Suppressor macrophage treated with lipopolysaccharide for 4 hours (primary cell): ENCODE measurements around the gene OTOS.

Experiments used
- DNase-seq: peaks from one replicate; pipeline ENCODE4 v3.0.0-alpha.2; 2020

The OTOS gene

DNA sequence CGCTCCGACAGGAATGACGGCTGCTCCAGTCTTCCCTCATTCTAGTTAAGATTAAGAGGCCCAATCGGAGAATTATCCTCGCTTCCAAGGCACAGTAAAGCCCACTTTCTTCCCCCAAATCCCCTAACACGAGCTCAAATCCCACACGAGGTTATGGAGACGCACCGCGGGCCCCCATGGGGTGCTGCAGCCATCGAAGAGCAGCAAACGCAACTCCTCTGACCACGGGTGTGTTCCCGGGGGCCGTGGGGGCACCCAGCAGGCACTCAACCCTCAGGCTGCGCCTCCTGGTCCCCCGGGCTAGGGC is 4.8 kb downstream of the OTOS start:
- DNase-seq, result no peak

DNA sequence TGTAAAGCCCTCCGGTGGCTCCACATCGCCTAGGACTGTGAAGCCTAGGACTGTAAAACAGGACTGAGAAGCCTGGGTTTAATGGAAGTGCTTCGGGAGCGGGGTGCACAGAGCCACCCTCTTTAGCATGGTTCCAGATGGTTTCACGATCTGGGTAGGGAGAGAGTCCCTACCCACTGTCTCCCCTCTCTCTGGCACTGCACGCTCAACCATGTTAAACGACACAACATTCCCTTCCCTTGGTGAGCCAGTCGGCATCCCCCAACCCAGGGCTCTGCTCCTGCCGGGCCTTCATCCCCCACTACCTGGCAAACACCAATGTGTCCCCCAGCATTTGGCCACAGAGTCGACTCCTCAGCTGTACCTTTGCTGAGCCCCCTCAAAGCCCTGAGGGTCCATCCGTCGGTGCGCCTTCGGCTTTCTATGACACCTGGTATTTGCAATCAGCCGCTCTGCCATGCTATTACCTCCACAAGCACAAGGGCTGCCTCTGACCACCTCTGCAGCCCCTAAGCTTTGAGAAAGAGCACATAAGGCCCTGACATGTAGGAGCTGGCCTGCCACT is 5.4 kb downstream of the OTOS start:
- DNase-seq, result no peak

DNA sequence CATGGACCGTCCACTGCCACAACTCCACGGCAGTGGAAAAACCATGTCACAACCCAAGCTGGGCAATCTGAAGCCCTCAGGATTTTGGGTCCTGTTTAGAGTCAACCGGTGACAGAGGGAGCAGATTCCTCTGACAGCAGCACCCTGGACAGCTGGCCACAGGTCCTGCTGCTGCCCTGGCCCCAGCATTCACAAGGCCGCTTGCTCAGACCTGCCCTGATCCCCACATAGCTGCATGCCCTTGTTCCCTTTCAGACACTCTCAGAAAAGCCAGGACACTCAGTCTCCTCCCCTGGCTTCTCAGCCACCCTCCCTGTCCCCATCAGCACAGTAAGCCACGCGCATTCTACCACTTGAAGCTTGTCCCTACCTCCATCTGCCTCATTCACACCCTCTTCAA is 6.0 kb downstream of the OTOS start:
- no peak for DNase-seq

DNA sequence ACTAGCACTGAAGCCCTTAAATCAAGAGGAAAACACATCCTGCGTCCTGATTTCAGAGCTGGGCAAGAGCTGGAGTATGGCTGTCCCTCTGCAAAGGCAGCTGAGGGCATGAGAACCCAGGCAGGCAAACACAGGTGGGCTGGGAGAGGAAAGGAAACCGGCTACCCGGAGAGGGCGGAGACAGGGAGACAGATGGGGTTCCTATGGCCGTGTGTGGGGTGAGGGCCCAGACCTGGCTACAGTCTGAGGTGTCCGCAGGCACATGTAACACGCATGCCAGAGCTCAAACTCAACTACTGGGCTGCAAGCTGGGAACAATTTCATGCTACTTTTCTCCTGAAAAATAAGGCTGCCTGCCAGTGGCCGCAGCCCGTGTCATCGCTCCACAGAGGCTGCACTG is 7.1 kb downstream of the OTOS start:
- DNase-seq, result no peak

DNA sequence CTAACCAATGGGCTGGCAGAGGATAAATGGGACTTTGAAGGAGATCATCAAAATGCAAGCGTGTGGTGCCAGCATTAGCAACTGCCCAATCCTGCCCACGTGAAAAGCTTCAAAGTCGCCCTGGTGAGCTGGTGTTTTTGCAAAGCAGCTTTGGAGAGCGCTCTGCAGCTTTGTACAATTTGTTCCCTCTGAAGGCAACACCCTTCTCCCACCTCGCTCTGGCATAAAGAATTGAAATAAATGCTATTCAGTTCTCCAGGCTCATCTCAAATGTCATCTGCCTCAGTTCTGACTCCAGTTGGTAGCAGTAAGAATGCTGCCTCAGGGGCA is 7.8 kb downstream of the OTOS start:
- DNase-seq, result no peak

DNA sequence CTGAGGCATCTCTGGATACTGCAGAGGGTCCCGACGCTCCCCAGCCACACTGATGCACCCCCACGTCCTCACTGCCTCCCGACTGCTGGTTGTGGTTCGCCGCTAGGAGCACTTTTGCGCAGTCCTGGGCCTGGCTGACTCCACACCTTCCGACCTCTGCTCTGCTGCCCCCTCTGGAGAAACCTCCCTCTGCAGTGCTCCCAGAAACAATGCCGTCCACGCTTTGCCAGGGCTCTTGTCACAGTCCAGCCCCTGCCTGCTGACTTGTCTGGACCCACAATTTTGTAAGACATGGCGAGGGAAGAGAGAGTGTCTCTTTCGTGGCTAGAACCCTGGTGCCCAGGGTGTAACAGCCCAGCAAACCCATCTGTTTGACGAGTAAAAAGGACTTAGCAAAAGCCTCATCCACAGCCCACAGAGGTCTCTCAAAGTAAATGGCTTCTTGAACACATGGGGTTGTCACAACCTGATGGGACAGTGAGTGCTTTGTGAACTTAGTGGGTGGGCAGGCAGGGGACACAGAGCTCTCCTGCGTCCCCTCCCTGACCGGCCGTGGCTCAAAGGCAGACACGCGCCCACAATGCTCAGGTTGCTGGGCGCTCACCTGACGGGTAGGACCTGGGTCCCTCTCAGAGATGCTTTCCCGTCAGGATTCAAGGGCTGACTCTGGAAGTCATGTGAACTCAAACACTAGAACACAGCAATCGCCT is 8.4 kb downstream of the OTOS start:
- DNase-seq, result no peak

DNA sequence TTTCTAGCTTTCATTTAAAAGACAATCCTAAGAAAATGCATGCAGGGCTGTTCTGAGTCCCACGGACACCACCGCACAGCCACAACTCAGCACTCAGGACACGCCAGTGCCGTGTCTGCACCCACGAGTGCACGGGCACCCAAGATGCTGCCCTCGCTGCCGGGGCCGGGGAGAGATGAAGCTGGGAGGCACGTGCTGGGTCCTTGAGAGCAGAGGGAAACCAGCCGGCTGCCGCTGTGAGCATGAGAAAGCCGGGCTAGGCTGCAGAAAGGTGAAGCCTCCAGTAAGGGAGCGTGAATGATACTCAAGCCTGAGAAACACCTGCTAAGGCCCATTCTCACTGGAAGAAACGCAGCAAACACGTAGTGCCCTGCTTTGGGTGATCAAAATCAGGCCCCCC is 9.2 kb downstream of the OTOS start:
- no peak for DNase-seq

DNA sequence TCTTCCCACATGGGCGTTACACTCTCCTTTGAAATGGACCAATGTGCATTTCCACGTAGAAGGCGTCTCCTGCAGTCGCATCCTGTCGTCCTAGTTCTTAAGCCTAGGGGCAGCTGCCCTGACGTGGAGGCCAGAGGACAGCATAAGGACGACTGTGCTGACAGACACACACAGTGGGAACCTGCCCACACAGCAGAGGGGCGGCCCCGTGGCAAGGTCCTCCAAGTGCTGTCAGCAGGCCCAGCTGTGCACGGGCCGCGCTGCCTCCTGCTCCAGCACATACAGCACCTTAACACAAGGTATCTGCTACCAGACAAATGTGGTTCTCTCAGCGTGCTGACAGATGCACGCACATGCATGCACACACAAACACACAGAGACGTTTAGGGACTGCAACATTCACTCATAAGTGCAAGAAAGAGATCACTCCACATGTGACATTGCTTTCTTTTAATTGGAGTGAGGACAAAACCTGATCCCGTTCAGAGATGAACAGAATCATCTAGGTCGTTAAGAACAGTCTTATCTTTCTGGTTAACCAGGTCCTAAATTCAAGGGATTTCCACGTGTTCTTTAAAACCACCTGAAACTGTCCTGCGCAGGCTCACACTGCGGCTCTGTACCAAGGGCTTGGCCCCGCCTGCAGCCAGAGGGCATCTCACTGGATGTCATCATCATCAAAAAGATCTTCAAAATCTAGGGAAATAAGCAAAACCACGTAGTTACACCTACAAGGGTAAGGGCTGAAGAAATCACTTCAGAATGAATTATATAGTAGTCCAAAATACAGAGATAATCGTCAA is 9.9 kb downstream of the OTOS start:
- DNase-seq, result no peak

DNA sequence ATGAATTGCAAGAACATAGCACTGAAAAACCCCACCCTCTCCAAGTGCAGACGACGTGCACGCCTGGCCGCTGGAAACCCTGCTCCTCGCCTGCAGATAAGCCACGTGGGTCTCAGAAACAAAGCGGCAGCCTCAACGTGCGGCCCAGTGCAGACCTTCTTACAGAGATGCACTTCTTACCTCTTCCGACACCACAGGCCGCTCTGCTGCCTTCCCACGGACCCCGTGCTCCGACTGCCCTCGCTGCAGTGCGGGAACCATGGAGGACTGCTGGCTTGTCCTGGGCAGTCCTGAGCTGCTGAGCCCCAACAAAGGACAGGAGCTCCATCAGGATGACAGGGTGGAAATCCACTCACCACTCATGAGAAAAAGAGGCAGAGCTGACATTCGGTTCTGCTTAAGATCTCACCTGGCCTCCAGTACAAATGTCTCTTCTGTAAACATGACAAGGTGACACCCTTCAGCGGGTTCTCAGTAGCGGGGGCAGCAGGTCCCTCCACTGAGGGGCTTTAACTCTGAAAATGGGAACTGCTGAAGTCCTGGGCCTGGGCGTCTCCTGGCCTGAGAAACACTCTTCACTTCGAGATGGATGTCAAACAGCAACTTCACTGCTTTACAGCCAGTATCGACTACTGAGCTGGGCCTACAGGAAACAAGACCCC is 10.6 kb downstream of the OTOS start:
- DNase-seq, result no peak

DNA sequence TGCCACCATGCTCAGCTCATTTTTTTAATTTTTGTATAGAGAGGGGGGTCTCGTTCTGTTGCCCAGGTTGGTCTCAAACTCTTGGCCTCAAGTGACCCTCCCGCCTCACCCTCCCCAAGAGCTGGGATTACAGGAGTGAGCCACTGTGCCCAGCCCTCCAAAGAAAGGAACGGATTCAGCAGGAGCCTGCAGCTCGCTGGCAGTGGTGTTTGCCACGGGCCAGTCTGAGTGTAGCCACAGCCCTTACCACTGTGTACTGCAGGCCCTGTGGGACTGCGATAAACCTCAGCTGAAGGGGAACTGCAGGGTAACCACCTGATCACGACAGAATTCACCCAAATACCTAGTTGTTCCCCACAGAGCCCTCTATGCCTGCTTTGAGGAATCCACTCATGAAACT is 11.1 kb downstream of the OTOS start:
- no peak for DNase-seq

DNA sequence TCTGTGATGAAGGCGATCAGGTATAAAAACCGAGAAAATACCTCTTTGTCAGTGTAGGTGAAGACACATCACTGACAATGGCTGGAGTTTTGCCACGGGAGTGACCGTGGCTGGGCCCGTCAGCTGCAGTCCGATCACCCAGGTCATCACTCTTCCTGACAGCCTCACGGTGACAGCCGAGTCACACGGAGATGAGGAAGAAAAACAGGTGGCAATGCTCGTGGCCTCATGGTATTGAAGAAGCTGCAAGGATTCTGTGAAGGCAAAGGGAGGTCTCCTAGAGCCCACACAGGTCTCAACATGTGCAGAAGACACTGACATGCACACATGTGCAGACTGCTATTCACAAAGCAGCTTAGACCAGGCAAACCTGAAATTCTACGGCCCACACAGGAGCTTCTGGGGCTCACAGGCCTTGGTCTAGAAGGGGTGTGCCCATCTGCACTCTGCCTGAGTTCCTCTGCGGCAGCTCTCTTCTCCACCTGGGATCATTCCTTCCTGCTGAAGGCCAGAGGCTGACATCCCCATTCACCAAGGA is 11.8 kb downstream of the OTOS start:
- no peak for DNase-seq

DNA sequence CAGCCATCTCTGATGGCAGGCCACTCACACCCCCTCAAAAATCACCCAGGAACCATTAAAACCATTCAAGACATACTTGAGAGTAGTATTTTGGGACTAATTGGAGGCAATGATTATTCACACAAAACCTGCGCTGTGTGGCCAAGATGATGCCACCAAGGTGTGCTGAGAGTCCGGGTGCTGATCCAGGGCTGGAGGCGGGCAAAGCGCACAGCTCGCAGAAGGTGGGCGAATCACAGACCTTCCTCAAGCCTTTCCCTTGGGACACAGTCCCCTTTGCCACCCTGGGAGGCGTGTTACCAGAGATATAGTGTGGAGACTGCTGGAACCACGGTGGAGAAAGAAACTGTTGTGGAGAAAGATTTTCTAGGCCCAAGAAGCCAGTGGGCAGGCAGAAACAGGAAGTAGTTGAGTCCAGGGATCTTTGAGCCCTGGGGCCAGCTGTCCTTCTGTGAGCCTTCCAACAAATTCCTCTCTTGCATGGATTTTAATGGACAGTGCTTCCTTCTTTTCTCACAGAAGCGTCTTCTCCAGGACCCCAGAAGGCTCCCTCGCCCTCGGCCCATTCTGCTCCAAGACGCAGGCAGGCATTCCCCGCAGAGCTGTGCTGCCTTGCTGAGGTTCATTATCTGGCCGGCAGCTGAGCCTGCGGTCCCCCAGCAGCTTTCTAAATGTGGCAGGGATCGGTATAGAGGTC is 12.4 kb downstream of the OTOS start:
- DNase-seq, result no peak

DNA sequence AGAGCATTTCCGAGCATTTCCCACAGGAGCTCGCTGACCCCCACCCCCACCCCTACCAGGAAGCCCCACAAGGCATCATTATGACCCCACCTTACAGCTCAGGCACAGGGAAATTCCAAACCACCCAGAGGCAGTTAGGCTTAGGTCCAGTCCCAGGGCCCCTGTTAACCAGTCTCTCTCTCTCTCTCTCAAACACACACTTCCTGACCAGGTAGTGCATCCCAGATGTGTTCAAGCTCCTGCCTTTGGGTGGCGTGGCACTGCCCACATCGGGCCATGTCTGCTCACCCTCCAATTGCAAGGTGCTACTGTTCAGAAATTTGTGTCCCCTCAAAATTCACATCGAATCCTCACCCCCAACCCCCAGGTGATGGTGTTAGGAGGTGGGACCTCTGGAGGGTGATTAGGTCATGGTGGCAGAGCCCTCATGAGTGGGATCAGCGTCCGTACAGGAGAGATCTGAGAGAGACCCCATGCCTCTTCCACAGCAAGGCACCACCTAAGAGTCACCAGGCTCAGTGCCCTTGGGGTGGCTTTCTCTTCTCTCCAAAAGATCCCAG is 13.2 kb downstream of the OTOS start:
- DNase-seq, result no peak

DNA sequence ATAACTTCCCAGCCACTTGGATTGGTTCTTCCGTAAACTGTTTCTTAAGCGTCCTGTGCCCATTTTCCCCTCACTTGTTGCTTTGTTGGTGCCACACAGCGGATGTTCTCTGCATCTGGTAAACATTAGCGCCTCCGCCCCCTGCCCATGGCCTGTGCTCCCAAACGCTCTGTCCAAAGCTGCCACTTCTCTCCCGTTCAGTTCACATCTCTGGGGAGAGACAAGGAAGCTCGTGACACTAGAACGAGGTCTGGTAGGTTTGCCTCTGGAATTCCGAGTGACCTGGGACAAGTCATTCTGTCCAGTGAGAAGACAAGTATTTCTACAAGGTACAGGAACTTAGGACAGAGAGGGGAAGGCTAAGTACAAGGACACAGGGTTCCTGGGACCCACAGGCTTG is 13.7 kb downstream of the OTOS start:
- DNase-seq, result no peak

DNA sequence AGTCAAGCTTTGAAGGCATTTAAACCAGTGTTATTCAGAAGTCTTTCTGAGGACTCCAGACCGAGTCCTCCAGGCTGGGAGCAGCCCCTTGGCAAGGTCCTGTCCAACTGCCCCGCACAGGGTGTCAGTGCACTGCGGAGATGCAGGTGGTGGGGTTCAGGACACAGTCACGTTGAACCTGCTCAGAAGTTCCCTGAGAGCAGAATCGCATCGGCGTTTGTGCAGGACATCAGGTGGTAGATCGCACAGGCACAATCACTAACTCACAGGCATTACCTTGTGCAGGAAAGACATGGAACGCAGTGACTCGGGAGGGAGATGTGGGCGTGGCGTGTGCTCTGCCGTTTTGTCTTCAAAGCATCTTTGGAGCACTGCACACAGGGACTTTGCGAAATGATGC is 14.7 kb downstream of the OTOS start:
- DNase-seq, result no peak

DNA sequence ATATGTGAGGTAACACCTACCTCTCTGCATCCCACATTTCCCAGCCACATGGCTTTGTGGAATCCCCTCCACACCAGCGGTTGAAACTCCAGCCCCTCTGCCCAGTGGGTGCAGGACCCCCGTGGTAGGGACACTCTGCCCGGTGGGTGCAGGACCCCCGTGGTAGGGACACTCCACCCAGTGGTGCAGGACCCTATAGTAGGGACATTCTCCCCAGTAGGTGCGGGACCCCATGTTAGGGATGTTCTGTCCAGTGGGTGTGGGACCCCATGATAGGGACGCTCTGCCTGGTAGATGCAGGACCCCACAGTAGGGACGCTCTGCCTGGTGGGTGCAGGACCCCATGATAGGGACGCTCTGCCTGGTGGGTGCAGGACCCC is 15.8 kb downstream of the OTOS start:
- DNase-seq, result no peak

DNA sequence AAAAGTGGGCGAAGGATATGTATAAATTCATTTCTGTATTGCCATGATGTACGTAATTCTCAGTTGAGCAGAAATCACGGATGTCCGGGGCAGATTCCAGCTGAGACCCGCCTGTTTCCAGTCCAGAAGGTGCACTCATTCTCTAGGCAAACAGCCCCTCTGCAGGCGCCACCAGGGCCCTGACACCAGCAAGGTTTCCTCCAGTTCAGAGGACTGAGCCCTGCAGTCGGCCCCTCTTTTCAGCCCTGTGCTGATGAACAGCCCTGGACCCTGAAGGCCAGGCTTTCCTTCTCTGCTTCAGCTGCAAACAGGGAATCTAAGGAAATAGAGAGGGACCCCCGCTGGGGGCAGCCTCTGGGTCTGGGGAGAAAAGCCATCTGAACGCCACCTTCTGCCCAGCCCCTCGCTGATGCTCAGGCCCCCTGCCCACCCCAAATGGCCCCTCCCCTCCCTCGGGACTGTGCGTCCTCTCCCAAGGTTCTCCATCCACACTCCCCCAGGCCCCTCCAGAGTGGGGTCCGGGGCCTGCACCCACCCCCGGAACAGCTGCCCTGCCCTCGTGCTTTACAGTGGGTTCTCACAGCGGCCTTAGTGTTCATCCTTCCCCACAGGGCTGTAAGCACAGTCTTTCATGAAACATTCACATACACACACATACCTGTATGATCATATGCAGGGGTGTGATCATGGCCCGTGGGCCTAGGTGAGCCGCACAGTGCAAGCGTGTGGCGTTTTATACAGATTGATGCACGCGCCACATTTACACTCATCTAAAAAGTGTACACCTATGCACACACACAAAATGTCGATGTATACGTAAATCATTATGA is 16.4 kb downstream of the OTOS start:
- DNase-seq, result no peak

DNA sequence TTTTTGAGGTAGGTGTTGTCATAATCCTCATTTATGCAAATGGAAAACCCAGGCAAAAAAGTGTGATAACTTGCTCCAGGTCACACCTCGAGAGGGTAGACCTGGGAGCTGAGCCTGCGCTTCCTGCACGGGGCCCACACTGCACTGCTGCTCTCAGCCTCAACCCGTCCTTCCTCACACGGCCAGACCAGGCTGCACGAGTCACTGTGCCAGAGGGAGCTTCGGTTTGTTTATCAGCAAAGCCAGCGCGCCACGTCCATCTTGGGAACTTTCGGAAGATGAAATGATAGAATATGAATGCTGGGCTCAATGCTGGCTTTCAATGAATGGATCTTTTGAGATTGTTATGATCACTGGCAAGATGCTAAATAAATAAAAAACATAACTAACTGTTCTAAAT is 18.8 kb downstream of the OTOS start:
- DNase-seq, result no peak

DNA sequence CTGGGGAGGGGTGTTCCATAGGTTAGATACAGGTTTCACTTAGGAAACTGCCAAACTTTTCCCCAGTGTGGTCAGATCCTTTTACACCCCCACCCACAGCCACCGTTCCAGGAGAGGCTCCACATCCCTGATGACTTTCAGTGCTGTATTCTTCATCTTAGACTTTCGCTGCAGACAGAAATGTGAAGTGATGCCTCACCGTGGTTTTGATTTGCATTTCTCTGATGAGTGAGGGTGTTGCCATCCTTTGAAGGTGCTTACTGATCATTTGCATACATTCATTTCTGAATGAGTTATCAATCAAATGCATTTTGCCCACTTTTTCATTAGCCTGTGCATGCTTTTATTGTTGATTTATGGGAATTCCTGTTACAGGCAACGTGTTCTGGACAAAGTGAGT is 19.3 kb downstream of the OTOS start:
- DNase-seq, result no peak

DNA sequence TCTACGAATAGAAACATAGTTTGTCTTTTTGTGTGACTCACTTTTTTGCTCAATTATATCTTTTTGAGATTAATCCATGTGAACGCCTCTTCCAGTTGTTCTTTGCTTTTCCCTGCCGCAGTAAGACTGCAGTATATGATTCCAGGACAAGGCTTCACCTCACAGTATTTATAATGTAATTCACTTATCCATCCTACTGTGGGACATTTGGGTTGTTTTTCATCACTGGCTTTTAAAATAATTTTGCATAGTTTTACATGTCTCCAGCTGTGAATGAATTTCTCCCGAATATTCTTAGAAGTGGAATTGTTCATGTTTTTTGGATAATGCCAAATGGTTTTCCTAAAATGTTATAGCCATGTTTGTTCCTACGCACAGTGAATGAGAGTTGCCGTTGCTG is 26.2 kb downstream of the OTOS start:
- no peak for DNase-seq

DNA sequence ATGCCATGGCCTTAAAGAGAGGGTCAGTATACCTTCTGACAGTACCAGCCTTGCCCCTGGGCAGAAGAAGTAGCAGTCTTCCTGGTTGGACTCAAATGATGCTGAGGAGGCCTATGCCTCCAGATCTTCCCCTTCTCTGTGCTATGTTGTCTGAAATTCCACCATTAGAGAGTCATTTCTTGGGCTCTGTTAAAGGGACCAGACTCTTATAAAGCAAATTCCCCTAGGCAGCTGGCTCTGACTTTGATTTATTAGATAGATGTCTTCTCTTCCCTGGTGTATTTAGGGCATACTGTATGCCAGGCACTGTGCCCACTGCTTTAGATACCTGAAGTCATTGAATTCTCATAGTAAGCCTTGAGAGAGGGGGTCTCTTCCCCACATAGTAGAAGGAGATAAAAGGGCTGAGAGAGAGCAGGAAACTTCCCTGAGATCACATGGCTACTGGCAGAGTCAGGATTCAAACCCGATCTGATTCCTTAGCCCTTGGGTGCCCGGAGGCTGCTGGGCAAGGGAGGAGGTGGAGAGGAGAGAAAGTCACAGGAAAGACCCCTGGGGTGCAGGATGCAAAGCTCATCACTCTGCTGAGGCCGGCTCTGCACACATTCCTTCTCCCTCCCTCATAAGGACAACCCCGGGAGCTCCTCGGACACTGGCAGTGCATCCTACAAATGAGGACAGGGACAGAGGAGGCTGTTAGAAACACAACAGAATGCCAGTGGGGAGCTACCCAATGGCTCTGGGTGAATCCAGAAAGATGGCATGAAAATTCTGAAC is 27.4 kb downstream of the OTOS start:
- no peak for DNase-seq
